ENCODE measurements around the gene ZFPL1. TPM values are rescaled to one million over a fixed set of nuclear protein-coding genes. Genes with fewer than 3 reads are reported as not detected.

ZFPL1 gene
- total RNA-seq, 2 donors from 2014 or later = 35.7 to 46.6 TPM

DNA sequence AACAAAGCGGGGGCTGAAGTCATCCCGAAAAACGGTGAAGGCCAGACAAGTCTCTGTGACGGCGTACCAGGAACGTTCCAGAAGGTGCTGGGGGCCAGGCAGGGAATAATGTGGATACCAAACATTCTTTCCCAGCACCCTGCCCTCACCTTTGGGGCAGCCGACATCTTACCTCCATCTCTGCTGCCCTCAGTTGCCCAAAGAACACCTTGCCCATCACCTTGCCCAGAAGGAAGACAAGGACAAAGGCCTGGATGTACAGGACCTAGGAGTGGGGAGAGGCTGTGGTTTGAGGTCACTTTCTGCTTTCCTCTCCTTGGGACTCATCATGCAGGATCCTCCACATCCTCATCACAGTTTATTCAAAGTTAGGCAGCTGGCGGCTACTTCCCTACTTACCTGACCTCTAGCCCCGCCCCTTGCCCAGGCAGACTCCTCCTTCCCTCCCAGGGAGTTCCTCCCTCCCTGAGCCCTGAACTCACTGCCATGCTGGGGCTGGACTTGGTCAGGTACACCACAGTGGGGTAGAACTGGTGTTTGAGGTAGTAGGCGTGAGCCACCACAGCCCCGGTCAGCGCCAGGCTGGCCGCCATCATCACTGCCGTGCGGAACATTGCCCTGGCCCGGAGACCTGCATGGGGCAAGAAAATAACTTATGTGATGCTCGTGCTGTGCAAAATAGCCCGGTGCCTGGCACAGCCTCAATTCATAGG is 49.1 kb downstream of the ZFPL1 start:
- 51 to 55% methylated on average over 9 to 18 of the region's 18 CpGs for whole genome bisulfite sequencing, 2 experiments (ENCODE audit: insufficient coverage in 1 of 2, insufficient read length in 1 of 2)
- Mint-ChIP-seq H3K4me1 (peaks cover 19% of the 10 kb centered on the region), H3K27me3 (ENCODE audit: insufficient read depth) (no peaks in the 10 kb centered on the region), H3K4me3 (peak overlapping the region; percentile 87), H3K9me3 (no peaks in the 10 kb centered on the region), H3K27ac (peak overlapping the region; percentile 99), H3K36me3 (ENCODE audit: low read depth) (peaks cover 28% of the 10 kb centered on the region)
- peak overlapping the region; percentile 98 for H3K9ac ChIP-seq (ENCODE audit: extremely low read depth, low read length, poor library complexity, severe bottlenecking)
- DNase-seq = peak; percentile 89
- no peak overlapping the region for H3K27ac ChIP-seq (ENCODE audit: low read depth, low read length)
- H3K27me3 ChIP-seq (ENCODE audit: control insufficient read depth, insufficient read depth, low read length, poor library complexity, severe bottlenecking) = no peaks in the 10 kb centered on the region
- TF ChIP-seq, protein P1, sequence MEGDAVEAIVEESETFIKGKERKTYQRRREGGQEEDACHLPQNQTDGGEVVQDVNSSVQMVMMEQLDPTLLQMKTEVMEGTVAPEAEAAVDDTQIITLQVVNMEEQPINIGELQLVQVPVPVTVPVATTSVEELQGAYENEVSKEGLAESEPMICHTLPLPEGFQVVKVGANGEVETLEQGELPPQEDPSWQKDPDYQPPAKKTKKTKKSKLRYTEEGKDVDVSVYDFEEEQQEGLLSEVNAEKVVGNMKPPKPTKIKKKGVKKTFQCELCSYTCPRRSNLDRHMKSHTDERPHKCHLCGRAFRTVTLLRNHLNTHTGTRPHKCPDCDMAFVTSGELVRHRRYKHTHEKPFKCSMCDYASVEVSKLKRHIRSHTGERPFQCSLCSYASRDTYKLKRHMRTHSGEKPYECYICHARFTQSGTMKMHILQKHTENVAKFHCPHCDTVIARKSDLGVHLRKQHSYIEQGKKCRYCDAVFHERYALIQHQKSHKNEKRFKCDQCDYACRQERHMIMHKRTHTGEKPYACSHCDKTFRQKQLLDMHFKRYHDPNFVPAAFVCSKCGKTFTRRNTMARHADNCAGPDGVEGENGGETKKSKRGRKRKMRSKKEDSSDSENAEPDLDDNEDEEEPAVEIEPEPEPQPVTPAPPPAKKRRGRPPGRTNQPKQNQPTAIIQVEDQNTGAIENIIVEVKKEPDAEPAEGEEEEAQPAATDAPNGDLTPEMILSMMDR (conservative IDR thresholded peaks at IDR 0.05) = no peak
- peaks cover 39% of the 10 kb centered on the region for H3K36me3 ChIP-seq (ENCODE audit: control insufficient read depth, insufficient read depth, low read length)
- peak overlapping the region; percentile 94 for H3K4me3 ChIP-seq (ENCODE audit: low read length)
- H3K9me3 ChIP-seq (ENCODE audit: control insufficient read depth, low read length) = no peaks in the 10 kb centered on the region
- no peaks in the 10 kb centered on the region for H3K4me1 ChIP-seq (ENCODE audit: control insufficient read depth, insufficient read depth, low read length)

DNA sequence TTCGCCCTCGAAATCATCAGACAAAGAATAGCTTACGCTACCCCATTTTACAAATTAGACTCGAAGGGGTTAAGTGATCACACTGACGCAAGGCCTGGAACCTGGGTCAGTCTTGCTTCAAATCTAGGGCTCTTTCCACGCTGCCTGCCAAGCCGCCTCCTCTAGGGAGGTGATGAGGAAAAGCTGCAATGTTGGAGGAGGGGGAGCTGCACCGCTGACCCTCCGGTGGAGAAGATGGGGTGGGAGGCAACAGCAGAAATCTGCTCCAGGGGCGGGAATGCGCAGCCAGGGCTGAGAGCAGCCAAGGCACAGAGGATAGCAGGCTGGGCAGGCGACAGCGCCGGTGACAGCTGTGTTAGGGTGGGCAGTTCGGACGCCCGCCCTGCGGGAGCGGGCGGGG is 49.7 kb downstream of the ZFPL1 start:
- DNase-seq = peak; percentile 61
- 0 to 3% methylated on average over 8 to 20 of the region's 20 CpGs for WGBS, 2 experiments (ENCODE audit: insufficient coverage in 1 of 2, insufficient read length in 1 of 2)
- peak overlapping the region; percentile 98 for H3K9ac ChIP-seq (ENCODE audit: extremely low read depth, low read length, poor library complexity, severe bottlenecking)
- H3K4me1 ChIP-seq (ENCODE audit: control insufficient read depth, insufficient read depth, low read length) = no peaks in the 10 kb centered on the region
- peaks cover 28% of the 10 kb centered on the region for H3K36me3 Mint-ChIP-seq (ENCODE audit: low read depth)
- peaks cover 2% of the 10 kb centered on the region for H3K27me3 Mint-ChIP-seq (ENCODE audit: insufficient read depth)
- TF ChIP-seq, protein P1 (conservative IDR thresholded peaks at IDR 0.05) = no peak
- H3K4me3 Mint-ChIP-seq = peak overlapping the region; percentile 87
- peaks cover 36% of the 10 kb centered on the region for H3K36me3 ChIP-seq (ENCODE audit: control insufficient read depth, insufficient read depth, low read length)
- H3K4me3 ChIP-seq (ENCODE audit: low read length) = peak overlapping the region; percentile 94
- H3K9me3 Mint-ChIP-seq = no peaks in the 10 kb centered on the region
- no peaks in the 10 kb centered on the region for H3K27me3 ChIP-seq (ENCODE audit: control insufficient read depth, insufficient read depth, low read length, poor library complexity, severe bottlenecking)
- H3K27ac ChIP-seq (ENCODE audit: low read depth, low read length) = no peak overlapping the region
- peaks cover 19% of the 10 kb centered on the region for H3K4me1 Mint-ChIP-seq
- H3K27ac Mint-ChIP-seq = peak overlapping the region; percentile 99
- no peaks in the 10 kb centered on the region for H3K9me3 ChIP-seq (ENCODE audit: control insufficient read depth, low read length)

DNA sequence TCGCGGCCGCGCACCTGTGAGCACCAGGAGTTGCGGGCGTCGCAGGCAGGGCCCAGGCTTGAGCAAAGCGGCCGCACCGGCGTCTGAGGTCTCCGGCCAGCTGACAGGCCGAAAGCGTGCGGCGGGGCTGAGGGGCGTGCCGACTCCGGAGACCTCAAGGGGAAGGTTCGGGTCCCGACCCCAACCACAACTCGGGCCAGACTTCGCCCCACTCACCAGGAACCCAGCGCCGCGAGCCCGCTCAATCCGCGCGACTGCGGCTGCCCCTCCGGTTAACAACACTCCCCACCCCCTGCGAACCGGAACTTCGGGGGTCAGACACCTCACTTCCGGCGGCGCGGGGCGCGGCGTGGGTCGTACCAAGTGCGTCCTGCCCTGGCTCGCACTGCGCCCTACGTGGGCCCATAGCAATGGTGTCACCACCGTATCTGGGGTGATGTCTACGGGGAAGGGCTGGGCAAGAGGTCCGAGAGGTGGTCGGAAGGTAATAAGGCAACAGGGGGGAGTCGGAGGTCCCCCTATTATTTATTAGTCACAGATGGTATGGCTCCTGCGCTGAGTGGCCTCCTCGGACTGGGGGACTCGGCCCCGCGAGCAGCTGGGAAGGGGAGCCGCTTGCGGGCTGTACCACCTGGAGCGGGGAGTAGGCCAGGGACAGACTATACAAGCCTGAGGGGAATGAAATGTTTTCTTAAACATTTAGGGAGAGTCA is 50.4 kb downstream of the ZFPL1 start, which contains the start of gene SYVN1:
SYVN1 (minus strand) TSS at position 280 of the 712 bp plus-strand sequence. CDS start 918 bp downstream, outside the sequence.
- Mint-ChIP-seq H3K4me3 (peak within 1 kb of the TSS; percentile 87), H3K36me3 (ENCODE audit: low read depth) (peaks cover 27% of the 10 kb centered on the region)
- peak; percentile 94 for DNase-seq

More for the DNA sequence above, 50.4 kb downstream of the ZFPL1 start, which contains the start of gene SYVN1:
- 0 to 1% methylated on average over 20 to 60 of the region's 60 CpGs for WGBS, 2 experiments (ENCODE audit: insufficient coverage in 1 of 2, insufficient read length in 1 of 2)
- no peaks in the 10 kb centered on the region for H3K9me3 ChIP-seq (ENCODE audit: control insufficient read depth, low read length)
- H3K9ac ChIP-seq (ENCODE audit: extremely low read depth, low read length, poor library complexity, severe bottlenecking) = peak within 1 kb of the TSS; percentile 98
- TF ChIP-seq, protein P1 (conservative IDR thresholded peaks at IDR 0.05) = no peak
- H3K27ac ChIP-seq (ENCODE audit: low read depth, low read length) = peak within 1 kb of the TSS; percentile 99
- H3K27ac Mint-ChIP-seq = peak within 1 kb of the TSS; percentile 99
- H3K9me3 Mint-ChIP-seq = no peaks in the 10 kb centered on the region
- peaks cover 19% of the 10 kb centered on the region for H3K4me1 Mint-ChIP-seq
- H3K4me1 ChIP-seq (ENCODE audit: control insufficient read depth, insufficient read depth, low read length) = no peaks in the 10 kb centered on the region
- H3K36me3 ChIP-seq (ENCODE audit: control insufficient read depth, insufficient read depth, low read length) = peaks cover 32% of the 10 kb centered on the region
- H3K27me3 ChIP-seq (ENCODE audit: control insufficient read depth, insufficient read depth, low read length, poor library complexity, severe bottlenecking) = no peaks in the 10 kb centered on the region
- H3K4me3 ChIP-seq (ENCODE audit: low read length) = peak within 1 kb of the TSS; percentile 94
- peaks cover 3% of the 10 kb centered on the region for H3K27me3 Mint-ChIP-seq (ENCODE audit: insufficient read depth)
